GM19351 (cell line): ENCODE measurements around the gene WBP4.
"Not testable (repeated sequence)": the region's sequence is repeated elsewhere in the genome, so short reads cannot be mapped to it uniquely, and the experiment has no call there.

Experiments used
- ATAC-seq: cut with Tn5 transposase; IDR thresholded peaks from one replicate; pipeline ENCODE4 v1.9.1; 2021; ENCODE audit warnings: mild to moderate bottlenecking, moderate library complexity; ENCODE audit not compliant: unreplicated experiment

Gene WBP4

GRCh38 chr13:41077475-41077874 is 16.2 kb downstream of the WBP4 start:
- no peak for ATAC-seq

- ATAC-seq = no peak
These were observed 18.4 kb downstream of the WBP4 start for GRCh38 chr13:41079725-41080124.

- no peak for ATAC-seq
These were observed 24.8 kb downstream of the WBP4 start for GRCh38 chr13:41085961-41086585.

- ATAC-seq = not testable (repeated sequence)
These were observed 34.4 kb downstream of the WBP4 start for GRCh38 chr13:41095681-41096080.

GRCh38 chr13:41098761-41099160 is 37.5 kb downstream of the WBP4 start:
- ATAC-seq = no peak

GRCh38 chr13:41099986-41100385 is 38.7 kb downstream of the WBP4 start:
- no peak for ATAC-seq

GRCh38 chr13:41107104-41107571 is 45.8 kb downstream of the WBP4 start:
- ATAC-seq = no peak

GRCh38 chr13:41107584-41108014 is 46.3 kb downstream of the WBP4 start:
- no peak for ATAC-seq

GRCh38 chr13:41111454-41111853 is 50.1 kb downstream of the WBP4 start:
- no peak for ATAC-seq

GRCh38 chr13:41117869-41118268 is 56.6 kb downstream of the WBP4 start:
- no peak for ATAC-seq

GRCh38 chr13:41122838-41123237 is 61.5 kb downstream of the WBP4 start:
- ATAC-seq = no peak

- no peak for ATAC-seq
These were observed 66.4 kb downstream of the WBP4 start for GRCh38 chr13:41127701-41128100.

GRCh38 chr13:41130356-41130755 is 69.0 kb downstream of the WBP4 start:
- no peak for ATAC-seq

- not testable (repeated sequence) for ATAC-seq
These were observed 69.9 kb downstream of the WBP4 start for GRCh38 chr13:41131189-41131588.

- ATAC-seq = peak; percentile 15
These were observed 70.6 kb downstream of the WBP4 start for GRCh38 chr13:41131660-41132511.

GRCh38 chr13:41132512-41133152 is 71.3 kb downstream of the WBP4 start, which contains the start of gene KBTBD6:
Gene KBTBD6 (minus strand): TSS chr13:41132802. CDS start chr13:41132511, 291 bp downstream.
- ATAC-seq = peak; percentile 98
